NCI-H510A (cell line): ENCODE data around the gene SMIM38.
A peak's percentile ranks its signal among the peaks of the same experiment; 100 is the strongest.
"Not testable (repeated sequence)": the region's sequence is repeated elsewhere in the genome, so short reads cannot be mapped to it uniquely, and the experiment has no call there.

ENCODE experiments used
- DNase-seq: peaks from one replicate; lab custom pipeline; 2025; lab: John Stamatoyannopoulos, UW

Gene SMIM38

DNA sequence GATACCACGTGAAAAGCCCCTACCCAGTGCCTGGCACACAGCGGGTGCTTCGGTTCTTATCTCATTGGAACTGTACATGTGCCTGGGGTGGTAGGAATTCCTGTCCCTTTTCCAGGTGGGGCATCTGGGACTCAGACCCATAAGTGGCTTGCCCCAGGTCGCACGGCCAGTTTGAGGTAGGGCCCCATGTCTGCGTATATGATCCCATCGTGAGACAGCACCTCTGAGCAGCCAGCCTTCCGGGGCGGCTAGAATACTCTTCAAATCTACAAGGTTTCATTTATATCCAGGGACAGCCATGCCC lies 33.5 kb upstream of the SMIM38 start:
- DNase-seq, result no peak

DNA sequence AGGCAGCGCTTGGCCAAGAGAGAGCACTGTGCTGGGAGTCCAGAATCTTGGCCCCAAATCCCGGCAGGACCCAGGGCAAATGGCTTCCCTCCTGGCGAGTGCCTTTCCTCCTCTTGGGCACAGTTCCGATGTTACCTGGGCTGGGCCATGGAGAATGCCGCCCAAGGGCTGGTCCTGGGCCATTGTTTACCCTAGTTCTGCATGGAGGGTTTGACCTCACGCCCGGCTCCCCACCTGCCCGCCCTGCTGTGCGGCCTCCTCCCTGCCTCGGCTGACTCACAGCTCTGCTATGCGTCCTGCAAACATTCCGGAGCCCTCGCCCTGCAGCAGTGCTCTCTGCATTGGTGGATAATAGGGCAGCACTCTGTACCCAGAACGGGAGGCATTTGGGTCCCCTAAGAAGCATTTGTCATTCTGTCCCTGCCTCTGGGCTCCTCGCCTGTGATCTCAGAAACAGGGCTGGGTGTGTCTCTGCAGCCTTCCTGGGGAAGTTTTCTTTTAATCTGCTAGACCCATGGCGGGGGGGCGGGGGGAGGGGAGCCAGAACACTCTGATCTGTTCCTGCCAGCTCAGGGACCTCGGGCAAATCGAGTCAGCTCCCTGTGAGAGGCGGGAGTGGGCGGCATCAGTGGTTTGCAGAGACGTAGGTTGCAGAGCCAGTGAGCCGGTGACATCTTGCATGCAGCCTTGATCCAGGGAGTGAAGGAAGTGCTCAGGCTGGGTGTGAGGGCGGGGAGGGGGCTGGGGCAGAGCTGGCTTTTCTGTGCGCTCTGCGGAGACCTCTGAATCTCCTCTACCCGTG lies 32.9 kb upstream of the SMIM38 start:
- DNase-seq, result peak; percentile 15

DNA sequence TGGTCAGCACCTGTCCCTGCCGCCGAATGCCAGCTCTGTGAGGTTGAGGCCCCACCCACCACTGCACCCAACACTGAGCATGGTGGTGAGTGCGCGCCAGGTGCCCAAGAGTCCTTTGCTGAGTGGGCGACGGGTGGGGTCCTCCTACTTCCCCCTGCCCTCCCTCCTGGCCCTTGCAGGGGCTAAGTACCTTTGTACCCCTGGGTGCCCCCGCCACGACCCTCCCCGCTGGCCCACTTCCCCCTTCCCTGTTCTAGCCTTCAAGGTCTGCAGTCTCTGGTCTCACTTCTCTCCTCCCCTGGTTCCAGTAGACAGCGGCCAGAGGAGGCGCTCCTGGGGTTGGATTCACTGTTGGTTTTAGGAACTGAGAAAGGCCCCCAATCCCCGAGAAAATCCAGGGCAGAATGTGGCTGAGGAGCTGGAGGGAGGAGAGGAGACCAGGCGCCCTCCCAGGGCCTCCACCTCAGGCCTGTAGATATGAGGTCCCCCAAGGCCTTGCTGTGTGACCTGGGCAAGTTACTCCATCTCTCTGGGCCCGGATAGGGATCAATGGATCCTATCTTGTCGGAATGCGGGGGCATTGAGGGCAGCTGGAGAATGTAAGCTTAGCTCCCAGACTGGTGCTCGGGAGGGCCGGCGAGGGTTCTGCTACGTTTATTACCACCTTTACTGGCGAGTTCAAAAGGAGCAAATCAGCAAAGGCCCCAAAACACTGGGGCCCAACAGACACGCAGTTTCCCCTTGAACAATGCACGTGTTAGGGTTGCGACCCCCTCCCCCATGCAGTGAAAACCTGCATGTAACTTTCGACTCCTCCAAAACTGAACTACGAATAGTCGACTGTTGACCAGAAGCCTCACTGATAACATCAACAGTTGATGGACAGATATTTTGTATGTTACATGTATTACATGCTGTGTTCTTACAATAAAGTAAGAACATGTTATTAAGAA lies 31.9 kb upstream of the SMIM38 start:
- DNase-seq, result no peak

DNA sequence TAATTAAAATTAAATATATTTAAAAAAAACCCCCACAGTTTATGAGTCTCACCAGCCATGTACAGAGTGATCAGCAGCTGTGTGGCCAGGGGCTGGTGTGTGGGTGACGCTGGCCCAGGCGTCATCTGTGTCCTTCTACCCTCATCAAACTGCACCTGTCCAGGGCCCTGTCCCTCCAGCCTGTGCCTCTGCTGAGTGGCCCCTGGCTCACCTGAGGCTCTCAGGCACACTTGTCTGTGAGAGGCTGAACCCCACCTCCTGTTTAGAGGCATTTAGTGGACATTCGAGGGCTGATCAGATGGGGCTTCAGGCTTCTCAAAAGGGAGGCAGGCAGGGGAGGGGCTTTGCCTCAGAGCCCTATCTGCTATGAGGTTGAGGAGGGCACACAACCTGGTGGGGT lies 29.9 kb upstream of the SMIM38 start:
- DNase-seq, result no peak

DNA sequence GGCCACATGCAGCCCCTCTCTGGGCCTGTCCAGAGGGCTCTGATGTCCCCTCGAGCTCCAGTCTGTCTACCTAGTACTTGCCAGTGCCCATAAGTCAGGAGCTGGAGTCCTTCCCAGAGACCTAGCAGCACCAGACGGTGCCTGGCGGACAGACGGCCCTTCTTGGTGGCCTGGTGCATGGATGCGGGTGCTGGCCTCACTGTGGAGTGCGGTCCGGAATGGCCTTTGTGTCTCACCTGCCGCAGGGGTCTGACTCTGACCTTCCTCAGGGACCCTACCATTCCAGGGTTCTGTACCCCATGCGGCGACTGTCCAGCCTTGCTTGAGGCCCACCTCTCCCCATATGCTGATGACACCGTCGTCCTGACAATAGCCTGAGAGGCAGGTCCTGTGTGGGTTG lies 29.4 kb upstream of the SMIM38 start:
- DNase-seq, result no peak

DNA sequence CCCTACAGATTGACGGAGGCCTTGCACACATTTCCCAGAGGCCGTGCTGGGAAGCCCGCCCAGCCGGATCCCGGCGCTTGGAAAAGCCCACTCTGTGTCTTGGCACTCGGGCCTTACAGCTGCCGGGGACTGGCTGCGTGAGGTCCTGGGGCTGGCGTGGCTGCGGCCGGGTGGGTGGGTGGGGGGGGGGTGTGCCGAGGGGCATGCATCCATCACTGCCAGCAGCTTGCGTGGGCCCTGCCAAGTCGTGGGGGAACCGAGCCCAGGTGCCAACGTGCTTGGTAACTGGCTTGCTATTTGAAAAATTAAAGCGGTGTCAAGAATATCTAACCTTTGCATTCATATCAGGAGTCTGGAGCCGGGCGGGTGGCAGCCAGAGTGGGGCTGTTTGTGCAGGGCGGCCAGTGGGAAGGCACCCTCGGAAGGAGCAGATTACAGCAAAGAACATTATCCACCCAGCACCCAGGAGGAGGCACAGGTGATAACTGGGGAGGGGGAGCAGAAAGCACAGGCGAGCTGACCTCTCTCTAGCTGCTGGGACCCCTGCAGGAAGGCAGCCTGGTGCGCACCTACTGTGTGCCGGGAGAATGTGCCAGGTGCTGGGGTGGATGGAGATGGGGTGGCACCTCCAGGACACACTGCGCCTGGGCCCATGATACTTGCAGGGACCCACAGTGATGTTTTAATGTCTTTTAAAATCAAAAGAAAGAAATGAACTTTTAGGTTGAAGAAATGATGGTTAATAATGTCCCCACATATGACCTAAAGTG lies 28.5 kb upstream of the SMIM38 start:
- DNase-seq, result no peak

DNA sequence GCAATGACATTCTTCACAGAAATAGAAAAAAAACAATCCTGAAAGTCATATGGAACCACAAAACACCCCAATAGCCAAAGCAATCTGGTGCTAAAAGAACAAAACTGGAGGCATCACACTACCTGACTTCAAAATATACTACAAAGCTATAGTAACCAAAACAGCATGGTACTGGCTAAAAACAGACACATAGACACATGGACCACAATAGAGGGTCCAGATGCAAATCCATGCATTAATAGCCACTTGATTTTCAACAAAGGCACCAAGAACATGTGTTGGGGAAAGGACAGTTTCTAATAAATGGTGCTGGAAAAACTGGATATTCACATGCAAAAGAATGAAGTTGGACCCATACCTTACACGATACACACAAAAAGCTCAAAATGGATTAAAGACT lies 27.9 kb upstream of the SMIM38 start:
- no peak for DNase-seq

DNA sequence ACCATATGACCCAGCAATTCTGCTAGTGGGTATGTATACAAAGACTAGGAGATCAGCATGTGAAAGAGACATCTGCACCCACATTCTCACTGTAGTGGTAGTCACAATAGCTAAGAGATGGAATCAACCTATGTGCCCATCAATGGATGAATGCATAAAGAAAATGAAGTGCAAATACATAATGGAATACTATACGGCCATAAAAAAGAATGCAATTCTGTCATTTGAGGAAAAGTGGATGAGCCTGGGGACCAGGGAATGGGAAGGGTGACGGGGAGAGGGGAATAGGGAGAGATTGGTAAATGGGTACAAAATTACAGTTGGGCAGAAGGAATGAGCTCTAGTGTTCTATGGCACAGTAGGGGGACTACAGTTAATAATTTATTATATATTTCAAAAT lies 26.7 kb upstream of the SMIM38 start:
- DNase-seq, result no peak

DNA sequence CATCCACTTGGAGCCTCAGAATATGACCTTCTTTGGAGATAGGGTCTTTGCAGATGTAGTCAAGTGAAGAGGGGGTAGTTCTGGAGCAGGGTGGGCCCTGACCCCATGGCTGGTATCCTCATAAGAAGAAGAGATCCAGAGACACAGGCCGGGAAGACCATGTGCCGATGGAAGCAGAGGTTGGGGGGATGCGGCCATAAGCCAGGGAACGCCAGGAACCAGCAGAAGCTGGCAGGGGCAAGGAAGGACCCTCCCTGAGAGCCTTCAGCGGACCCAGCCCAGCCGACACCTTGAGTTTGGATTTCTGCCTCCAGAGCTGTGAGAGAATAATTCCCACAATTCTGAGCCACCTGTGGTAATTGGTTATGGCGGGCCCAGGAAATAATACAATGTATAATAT lies 26.1 kb upstream of the SMIM38 start:
- no peak for DNase-seq

DNA sequence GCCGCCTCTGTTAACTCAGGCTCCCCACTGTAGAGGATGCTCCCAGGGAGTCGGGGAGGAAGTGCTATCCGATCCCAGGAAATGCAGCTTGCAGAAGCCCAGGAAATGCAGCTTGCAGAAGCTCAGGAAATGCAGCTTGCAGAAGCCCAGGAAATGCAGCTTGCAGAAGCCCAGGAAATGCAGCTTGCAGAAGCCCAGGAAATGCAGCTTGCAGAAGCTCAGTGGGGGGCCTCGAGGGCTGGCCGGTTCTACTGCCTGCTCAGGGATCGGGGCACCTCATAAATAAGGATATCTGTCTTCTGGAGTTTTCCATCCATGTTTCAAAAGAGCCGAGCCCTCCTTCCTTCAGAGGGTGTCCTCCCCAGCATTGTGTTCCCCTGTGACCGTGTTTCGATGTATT lies 25.1 kb upstream of the SMIM38 start:
- no peak for DNase-seq

DNA sequence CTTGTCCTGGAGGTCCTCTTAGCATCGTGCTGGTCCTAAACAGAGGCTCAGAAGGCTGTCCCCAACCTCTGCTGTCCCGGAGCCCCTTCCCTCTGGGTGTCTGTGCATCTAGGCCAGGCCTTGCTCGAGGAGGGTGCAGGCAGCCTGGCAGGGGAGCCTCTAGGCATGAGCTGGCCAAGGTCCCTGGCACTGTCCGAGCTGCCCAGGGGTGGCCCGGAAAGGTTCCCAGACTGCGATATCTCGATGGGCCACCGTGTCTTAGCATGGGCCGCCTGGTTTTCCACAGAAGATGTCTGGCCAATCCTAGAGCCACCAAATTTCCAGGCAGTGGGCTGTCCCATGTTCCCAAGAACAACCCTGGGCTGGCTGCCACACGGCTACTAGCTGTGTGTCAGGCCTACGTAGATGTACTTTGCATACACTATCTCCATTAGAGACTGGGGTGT lies 24.6 kb upstream of the SMIM38 start:
- no peak for DNase-seq

DNA sequence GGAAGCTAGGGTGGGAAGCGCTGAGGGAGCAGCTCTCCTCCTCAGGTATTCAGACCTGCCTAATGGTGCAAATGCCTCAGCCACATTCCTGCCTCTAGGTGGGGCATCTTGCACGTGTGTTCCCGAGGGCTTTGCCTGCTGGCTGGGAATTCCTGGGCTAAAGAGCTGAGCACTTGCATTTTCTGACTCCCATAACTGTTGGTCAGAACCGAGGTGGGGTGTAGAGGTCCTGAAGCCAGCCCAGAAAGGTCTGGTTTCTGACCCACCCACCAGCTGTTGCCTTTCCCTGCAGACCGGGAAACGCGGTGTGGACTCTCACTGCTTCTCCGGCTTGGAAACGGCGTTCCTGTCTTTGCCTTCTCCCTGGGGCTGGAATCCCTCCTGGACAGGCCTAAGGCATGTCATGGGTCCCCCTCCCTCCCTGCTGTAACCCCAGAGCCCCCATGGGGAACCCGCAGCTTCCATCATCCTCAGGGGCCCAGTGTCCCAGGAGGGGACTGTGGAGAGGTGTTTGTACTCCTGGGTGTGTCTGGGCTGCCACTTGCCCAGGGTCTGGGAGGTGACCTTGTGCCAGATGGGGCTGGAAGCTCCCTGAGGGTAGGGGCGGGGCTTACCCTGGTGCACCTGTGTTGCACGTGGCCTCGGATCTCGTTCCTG lies 24.0 kb upstream of the SMIM38 start:
- DNase-seq, result peak; percentile 5

DNA sequence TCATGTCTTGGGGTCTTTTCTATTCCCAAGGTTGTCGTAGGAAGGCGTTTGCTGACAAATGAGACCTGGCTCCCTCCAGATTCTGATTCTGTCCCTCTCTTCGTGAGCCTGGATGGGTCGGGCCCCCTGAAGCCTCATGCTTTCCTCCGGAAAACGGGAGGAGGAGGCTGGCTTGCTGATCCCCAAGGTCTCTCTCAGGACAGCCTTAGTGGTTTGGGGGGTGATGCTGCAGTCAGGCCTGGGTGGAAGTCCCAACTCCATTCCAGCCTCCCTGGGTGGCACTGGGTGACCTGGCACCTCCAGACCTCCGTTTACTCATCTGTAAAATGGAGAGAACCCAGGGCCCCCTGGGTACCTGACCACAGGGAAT lies 23.4 kb upstream of the SMIM38 start:
- DNase-seq, result no peak

DNA sequence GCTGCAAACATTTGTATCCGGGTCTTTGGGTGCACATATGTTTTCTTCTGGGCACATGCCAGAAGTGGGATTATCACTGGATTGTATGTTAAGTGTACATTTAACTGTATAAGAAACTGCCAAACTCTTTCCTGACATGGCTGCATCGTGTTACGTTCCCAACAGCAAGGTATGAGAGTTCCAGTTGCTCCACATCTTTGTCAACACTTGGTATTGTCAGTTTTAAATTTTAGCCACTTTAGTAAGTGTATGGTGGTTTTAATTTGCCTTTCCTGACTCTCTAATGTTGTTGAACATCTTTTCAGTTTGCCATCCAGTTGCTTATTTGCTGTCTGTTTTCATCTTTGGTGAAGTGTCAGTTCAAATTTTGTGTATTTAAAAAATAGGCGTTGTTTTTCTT lies 22.5 kb upstream of the SMIM38 start:
- DNase-seq, result no peak

DNA sequence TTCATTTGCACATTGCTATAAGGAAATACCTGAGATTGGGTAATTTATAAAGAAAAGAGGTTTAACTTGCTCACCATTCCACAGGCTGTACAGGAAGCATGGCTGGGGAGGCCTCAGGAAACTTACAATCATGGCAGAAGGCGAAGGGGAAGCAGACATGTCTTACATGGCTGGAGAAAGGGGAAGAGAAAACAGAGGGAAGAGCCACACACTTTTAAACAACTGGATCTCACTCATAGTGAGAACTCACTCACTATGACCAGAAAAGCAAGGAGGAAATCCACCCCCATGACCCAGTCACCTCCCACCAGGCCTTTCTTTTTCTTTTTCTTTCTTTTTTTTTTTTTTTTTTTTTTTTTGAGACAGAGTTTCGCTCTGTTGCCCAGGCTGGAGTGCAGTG lies 21.6 kb upstream of the SMIM38 start:
- DNase-seq, result not testable (repeated sequence)

DNA sequence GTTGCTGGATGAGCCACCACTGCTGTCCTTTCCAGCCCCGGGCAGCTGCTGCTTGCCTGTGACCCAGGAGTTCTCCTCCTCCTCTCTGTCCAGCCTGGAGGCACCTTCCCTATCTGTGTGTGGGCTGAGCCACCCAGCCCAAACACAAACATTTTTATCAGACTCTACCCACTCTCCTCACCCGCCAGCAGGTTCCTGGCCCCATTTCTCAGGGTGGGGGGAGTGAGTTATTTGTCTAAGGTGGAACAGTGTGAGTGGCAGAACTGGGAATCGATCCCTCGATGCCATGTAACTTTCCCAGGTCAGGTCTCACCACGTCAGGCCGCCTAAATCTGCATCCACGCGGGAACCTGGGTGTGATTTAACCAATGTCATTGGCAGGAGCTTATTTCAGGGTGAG lies 20.8 kb upstream of the SMIM38 start:
- DNase-seq, result no peak

DNA sequence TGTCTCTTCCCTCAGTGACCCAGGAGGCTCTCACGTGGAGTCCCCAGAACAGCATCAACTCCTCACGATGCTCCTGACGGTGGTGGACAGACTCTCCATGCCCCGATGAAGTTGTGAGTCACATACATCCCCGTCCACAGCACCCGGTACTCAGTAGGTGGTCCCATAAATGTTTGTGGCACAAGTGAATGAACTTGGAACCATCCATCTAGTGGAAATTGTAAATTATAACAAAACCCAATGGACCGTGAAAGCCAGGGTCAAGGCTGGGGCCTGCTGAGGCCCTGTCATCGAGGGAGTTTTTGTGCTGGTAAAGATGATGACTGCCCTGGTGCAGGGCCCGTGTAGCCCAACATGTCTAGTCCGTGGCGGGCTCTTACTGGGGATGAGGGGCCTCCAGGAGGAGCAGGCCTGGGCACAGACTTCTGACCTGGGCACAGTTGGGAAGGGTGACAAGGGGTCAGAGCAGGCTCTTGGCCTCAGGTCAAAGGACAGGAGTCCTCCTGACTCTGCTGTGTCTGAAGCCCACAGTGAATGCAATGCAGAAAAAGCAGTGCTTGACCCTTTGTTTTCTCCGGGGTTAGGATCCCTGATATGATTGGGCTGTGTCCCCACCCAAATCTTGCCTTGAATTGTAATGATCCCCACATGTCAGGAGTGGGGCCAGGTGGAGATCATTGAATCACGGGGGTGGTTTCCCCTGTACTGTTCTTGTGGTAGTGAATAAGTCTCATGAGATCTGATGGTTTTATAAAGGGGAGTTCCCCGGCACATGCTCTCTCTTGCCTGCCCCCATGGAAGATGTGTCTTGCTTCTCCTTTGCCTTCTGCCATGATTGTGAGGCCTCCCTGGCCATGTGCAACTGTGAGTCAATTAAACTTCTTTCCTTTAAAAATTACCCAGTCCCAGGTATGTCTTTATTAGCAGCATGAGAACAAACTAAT lies 20.0 kb upstream of the SMIM38 start:
- DNase-seq, result no peak

DNA sequence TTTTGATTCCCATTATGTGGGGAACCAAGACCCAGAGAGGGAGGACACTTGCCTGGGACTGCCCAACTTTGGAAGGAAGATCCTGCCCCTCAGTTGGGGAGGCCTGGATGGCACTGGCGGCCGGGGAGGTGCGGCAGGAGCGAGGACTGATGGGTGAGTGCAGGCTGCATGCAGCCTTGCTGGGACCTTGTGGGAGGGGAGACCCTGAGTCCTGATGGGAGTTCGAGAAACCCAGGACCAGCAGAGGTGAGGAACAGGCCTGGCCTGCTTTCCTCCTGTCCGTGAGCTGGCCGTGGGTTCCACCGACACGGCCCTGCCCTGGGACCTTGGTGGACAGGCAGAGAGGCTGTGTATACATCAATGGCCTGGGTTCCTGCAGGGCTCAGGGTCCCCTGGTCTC lies 19.3 kb upstream of the SMIM38 start:
- DNase-seq, result no peak

DNA sequence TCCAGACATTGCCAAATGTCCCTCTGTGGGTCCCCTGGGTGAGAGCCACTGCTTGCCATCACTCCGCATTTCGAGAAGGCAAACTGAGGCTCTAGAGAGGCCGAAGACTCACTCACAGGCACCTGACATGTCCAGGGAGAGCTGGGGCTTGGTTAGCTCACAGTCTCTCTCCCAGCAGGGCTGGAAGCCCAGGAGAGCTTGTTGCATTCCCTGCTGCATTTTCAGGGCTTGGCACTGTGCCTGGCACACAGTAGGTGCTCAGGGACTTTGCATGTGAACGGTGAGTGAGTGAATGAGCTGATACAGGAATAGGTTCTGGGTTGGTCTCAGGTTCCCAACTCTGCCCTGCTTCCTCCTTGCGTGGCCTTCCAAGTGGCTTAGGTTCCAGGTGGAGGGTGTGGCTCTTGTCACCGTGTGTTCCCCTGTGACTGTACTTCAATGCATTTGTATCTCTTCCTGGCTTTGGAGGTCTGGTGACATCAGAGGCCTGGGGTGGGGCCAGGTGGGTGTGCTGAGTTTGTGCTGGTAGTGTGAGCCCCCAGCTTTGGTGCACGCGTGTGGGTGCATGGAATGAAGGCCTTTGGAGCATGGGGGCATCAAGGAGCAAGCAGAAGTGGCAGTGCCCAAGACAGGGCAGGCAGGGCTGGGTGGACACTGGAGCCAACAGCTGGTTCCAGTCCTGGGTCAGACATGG lies 18.4 kb upstream of the SMIM38 start:
- DNase-seq, result no peak

DNA sequence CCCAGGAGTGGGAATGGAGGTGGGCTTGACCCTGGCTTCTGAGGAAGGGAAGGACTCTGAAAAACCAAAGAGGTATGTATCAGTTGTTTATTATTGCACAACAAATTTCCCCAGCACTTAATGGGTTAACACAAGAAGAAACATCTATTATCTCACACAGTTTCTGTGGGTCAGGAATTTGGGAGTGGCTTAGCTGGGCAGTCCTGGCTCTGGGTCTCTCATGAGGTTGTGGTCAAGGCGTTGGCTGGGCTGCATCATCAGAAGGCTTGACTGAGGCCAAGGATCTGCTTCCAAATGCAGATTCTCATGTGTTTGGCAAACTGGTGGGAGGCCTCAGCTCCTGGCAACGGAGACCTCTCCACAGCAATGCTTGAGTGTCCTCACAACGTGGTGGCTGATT lies 17.5 kb upstream of the SMIM38 start:
- DNase-seq, result no peak
